ENCODE measurements around the gene RNF167. TPM values are rescaled to one million over a fixed set of nuclear protein-coding genes. Genes with fewer than 3 reads are reported as not detected.
A peak's percentile ranks its signal among the peaks of the same experiment; 100 is the strongest.

The RNF167 gene
- total and polyA plus RNA-seq, 2 experiments from 2014 or later: 59.2 to 66.5 TPM

GRCh38 chr17:4941319-4941610 lies 1.2 kb downstream of the RNF167 start:
- peaks cover 68% of the 10 kb centered on the region for H3K79me2 ChIP-seq
- DNase-seq (ENCODE audit: low spot score): no peak
- H3K9me3 ChIP-seq (ENCODE audit: low read depth): no peaks in the 10 kb centered on the region
- H3K27ac ChIP-seq: peak overlapping the region; percentile 95
- TF ChIP-seq EZH2phosphoT487 (IDR thresholded peaks at IDR 0.05; ENCODE audit: low read depth, severe bottlenecking, unreplicated experiment): no peak
- TF ChIP-seq CTCF (IDR thresholded peaks at IDR 0.05; ENCODE audit: poor library complexity): no peak
- TF ChIP-seq EZH2 (IDR thresholded peaks at IDR 0.05; ENCODE audit: borderline replicate concordance): no peak
- peak overlapping the region; percentile 72 for H3K4me3 ChIP-seq
- WGBS (ENCODE audit: low lambda C conversion rate, missing lambda C conversion rate): 69% methylated on average over 4 of the region's 4 CpGs
- peak overlapping the region; percentile 91 for H3K4me2 ChIP-seq
- peaks cover 15% of the 10 kb centered on the region for H4K20me1 ChIP-seq (ENCODE audit: insufficient read depth, poor library complexity, severe bottlenecking)
- peaks cover 36% of the 10 kb centered on the region for H3K4me1 ChIP-seq (ENCODE audit: insufficient read depth)
- H3K9me2 ChIP-seq (replicated peaks; ENCODE audit: insufficient read depth): no peaks in the 10 kb centered on the region
- no peaks in the 10 kb centered on the region for H3K27me3 ChIP-seq
- no peaks in the 10 kb centered on the region for H3K36me3 ChIP-seq (replicated peaks; ENCODE audit: insufficient read depth, low read depth)
- no peak overlapping the region for H2AFZ ChIP-seq

DNA sequence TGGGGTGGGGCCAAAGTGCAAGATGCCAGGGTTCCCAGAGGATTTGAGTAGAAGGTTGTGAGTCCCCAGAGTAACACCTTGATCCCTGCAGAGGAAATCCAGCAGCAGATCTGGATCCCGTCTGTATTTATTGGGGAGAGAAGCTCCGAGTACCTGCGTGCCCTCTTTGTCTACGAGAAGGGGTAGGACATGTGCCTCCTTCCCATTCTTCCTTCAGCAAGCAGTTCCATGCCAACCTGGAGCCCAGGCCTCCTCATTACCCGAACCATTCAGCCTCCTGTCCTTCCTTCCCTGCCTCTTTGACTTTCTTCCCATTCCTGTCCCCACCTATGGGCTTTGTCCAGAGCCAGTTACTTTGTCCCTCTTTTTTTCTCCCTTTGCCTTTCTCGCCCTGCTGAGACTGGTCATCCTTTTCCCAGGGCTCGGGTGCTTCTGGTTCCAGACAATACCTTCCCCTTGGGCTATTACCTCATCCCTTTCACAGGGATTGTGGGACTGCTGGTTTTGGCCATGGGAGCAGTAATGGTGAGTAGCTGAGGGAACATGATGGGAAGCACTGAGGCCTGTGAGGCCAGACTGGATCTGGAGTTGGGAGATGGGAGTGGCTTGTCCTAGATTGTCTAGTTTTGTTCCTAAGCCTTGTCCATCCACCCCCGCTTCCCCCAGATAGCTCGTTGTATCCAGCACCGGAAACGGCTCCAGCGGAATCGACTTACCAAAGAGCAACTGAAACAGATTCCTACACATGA lies 2.9 kb downstream of the RNF167 start:
- H3K4me1 ChIP-seq (ENCODE audit: insufficient read depth): peaks cover 39% of the 10 kb centered on the region
- no peaks in the 10 kb centered on the region for H3K9me3 ChIP-seq (ENCODE audit: low read depth)
- no peak overlapping the region for H3K4me2 ChIP-seq
- H3K9me2 ChIP-seq (replicated peaks; ENCODE audit: insufficient read depth): no peaks in the 10 kb centered on the region
- no peak for DNase-seq (ENCODE audit: low spot score)
- no peak overlapping the region for H3K27ac ChIP-seq
- 91% methylated on average over 13 of the region's 13 CpGs for WGBS (ENCODE audit: low lambda C conversion rate, missing lambda C conversion rate)
- H3K27me3 ChIP-seq: no peaks in the 10 kb centered on the region
- peaks cover 76% of the 10 kb centered on the region for H3K79me2 ChIP-seq
- peaks cover 21% of the 10 kb centered on the region for H4K20me1 ChIP-seq (ENCODE audit: insufficient read depth, poor library complexity, severe bottlenecking)
- no peak overlapping the region for H3K4me3 ChIP-seq
- H3K36me3 ChIP-seq (replicated peaks; ENCODE audit: insufficient read depth, low read depth): no peaks in the 10 kb centered on the region
- no peak overlapping the region for H2AFZ ChIP-seq
- TF ChIP-seq EZH2 (IDR thresholded peaks at IDR 0.05; ENCODE audit: borderline replicate concordance) (no peak), CTCF (IDR thresholded peaks at IDR 0.05; ENCODE audit: poor library complexity) (no peak), EZH2phosphoT487 (IDR thresholded peaks at IDR 0.05; ENCODE audit: low read depth, severe bottlenecking, unreplicated experiment) (no peak)

- Histone ChIP-seq H3K4me1 (ENCODE audit: insufficient read depth) (peaks cover 28% of the 10 kb centered on the region), H4K20me1 (ENCODE audit: insufficient read depth, poor library complexity, severe bottlenecking) (peaks cover 21% of the 10 kb centered on the region), H3K4me2 (no peak overlapping the region), H3K9me3 (ENCODE audit: low read depth) (no peaks in the 10 kb centered on the region), H3K79me2 (peaks cover 68% of the 10 kb centered on the region), H3K4me3 (no peak overlapping the region), H3K27me3 (no peaks in the 10 kb centered on the region), H3K9me2 (replicated peaks; ENCODE audit: insufficient read depth) (no peaks in the 10 kb centered on the region), H3K36me3 (replicated peaks; ENCODE audit: insufficient read depth, low read depth) (no peaks in the 10 kb centered on the region), H2AFZ (no peak overlapping the region), H3K27ac (peak overlapping the region; percentile 91)
- DNase-seq (ENCODE audit: low spot score): no peak
- TF ChIP-seq CTCF (IDR thresholded peaks at IDR 0.05; ENCODE audit: poor library complexity): no peak
- no peak for TF ChIP-seq EZH2phosphoT487 (IDR thresholded peaks at IDR 0.05; ENCODE audit: low read depth, severe bottlenecking, unreplicated experiment)
- TF ChIP-seq EZH2 (IDR thresholded peaks at IDR 0.05; ENCODE audit: borderline replicate concordance): no peak
- 81% methylated on average over 3 of the region's 3 CpGs for WGBS (ENCODE audit: low lambda C conversion rate, missing lambda C conversion rate)
Measured at GRCh38 chr17:4944163-4944553, 4.1 kb downstream of the RNF167 start.
